NCI-H1417 treated with DMSO at 0.1 percent for 48 hours (cell line): Measurements from ENCODE around the gene CCR5AS.
"Not testable (repeated sequence)": the region's sequence is repeated elsewhere in the genome, so short reads cannot be mapped to it uniquely, and the experiment has no call there.

Source experiments
- DNase-seq: peaks from one replicate; lab custom pipeline; 2025; lab: John Stamatoyannopoulos, UW

The CCR5AS gene

DNA sequence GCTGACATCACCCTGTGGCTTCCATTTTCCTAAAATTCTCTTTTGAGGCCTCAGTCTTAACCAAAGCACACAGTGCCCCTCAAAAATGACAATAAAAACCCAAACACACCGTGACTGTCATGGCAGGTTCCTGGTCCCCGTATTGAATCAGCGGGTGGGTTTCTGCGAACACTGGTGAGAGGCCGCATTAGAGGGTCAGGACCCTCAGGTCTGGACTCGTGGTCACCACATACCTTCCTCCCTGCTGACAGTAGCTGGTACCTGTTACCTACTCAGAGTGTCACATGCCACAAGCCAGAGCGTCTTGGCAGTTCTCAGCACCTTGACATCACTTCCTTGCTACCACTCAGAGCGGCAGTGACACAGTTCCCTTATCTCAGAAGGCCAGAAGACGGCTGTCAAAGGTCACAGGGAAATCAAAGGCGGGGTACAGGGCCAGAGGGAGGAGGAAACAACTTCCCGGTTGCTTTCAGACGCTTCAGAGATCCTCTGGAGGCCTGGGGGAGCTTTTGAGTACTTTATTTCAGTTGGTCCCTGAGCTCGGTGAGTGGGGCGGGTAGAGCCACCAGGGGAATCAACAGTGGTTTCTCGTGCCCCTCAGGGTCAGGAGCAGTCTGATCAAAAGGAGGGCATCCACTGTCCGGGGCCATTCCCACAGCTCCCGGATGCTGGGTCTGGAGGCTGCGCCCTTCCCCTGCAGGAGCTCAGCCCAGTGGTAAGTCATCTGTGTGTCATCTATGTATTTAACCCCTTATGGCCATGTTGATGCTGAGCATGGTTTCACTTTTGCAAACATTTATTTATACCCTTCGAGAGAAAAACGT lies at the start of gene CCR5AS, which contains the start of gene CCRL2:
Gene CCR5AS (minus strand): TSS at position 279 of the 824 bp plus-strand sequence.
Gene CCRL2 (plus strand): TSS at position 472 of the 824 bp plus-strand sequence. CDS start 821 bp downstream, outside the sequence.
- no peak for DNase-seq

DNA sequence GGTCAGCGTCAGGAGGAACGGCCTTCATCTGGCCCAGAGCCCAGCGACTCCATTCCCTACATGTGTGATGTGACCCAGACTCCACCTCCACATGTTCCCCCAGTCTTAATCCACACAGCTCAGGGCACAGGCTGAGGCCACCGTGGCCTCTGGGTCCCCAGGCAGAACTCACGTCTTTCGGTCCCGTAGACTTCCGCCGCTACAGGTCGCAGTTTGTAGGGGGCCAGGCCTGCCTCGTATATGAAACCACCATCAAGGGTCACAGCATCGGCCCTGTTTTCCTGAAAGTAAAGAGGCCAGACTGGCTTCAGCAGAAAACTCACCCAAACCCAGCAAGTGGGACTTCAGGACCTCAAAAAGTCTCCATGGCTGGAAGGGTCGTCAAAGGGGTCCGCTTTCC lies 49.3 kb upstream of the CCR5AS start:
- DNase-seq: no peak

DNA sequence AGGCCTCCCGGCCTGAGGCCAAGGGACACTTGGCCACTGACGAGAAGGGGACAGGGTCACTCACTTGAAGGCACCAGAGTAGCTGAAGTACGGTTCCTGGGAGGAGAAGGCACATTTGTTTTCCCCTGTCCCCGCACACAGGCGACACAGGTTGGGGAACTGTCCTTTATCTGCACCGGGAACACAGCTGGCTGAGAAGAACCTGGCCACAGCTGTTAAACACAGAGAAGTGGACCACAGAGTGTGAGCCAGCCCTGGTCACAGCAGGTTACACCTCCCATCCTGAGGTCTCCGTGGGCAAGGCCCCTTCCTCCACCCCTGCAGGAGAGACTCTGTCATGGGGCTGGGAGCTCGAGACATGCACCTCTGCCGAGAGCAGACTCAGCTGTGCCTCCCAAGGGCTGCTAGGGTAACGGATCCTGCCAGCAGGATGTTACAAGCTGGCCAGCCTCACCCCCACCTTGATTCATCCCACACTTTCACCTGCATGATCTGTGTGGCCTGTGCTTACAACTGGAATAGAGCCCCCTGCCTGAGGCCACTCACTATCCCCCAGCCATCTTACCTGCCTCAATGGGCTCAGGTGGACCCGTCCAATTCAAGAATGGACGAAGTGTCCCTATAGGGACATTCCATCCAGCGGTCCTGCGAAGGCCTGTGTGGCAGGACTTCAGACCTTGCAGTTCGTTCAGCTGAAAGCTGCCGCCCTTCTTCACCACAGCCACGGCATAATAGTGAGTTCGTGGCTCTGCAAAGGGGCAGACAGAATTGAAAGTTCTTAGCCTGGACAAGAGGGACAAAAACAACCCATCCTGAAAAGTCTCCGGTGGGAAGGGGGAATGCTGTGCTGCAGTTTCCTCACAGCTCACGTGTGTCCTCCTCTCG lies 48.6 kb upstream of the CCR5AS start:
- DNase-seq: no peak

DNA sequence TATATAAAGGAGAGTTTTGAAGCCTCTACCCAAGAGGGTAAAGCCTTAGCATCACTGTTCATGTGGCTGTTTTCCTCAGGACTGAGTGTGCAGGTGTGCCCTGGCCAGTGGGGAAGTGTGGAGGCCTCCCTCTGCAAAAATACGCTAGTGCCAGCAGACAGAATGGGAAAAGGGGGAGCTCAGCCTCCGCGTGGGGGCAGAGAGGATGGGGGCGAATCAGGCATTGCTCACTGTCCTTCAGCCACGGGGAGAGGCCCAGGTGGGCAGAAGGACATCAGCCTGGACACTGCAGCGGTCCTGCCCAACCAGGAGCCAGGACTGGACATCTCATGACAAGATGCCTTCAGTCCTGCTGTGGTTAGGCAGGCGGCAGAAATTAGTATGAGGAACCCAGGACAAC lies 47.7 kb upstream of the CCR5AS start:
- no peak for DNase-seq

DNA sequence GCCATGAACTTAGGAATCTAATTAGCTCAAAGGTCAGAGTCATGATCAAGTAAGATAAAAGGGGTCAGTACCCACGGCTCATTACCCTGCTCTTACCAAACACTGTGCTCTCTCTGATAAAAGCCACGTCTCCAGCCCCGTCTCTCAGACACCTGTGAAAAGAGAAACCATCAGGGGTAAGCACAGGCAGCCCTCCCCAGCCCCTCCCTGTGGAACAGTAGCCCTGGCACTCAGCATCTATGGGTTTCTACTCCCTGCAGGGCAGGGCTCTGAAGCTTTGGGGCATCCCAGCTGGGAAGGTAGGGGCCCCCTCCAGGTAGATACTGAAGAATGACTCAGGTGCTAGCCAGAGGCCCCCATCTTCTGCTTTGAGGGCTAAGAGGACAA lies 47.3 kb upstream of the CCR5AS start:
- DNase-seq: no peak

DNA sequence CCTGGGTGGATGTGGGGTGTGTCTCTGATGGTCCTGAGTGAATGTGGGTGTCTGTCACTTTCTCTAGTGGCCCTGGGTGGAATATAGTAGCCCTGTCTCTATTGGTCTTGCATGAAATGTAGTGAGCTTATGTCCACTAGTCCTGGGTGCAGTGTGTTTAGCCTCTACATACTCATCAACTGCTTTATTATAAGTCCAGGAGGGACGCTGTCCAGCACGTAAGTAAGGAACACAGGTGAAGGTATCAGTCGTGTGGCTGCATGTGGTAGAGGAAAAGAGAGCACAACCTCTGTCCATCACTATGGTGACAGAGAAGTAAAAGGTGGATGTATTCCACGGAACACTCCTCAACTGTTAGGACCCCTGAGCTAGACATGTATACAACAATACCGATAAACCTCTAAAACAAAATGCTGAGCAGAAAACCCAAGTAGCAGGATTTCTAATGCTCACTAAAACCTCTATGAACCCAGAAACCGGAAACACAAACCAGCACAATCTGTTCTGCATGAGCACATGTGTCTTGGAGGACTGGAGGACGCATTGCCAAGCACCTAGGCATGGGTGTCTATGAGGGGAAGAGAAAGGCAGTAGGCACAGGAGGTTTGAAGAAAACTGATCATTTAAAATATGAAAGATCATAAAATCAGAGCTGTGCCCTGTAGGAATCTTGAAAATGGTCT lies 46.8 kb upstream of the CCR5AS start:
- no peak for DNase-seq

DNA sequence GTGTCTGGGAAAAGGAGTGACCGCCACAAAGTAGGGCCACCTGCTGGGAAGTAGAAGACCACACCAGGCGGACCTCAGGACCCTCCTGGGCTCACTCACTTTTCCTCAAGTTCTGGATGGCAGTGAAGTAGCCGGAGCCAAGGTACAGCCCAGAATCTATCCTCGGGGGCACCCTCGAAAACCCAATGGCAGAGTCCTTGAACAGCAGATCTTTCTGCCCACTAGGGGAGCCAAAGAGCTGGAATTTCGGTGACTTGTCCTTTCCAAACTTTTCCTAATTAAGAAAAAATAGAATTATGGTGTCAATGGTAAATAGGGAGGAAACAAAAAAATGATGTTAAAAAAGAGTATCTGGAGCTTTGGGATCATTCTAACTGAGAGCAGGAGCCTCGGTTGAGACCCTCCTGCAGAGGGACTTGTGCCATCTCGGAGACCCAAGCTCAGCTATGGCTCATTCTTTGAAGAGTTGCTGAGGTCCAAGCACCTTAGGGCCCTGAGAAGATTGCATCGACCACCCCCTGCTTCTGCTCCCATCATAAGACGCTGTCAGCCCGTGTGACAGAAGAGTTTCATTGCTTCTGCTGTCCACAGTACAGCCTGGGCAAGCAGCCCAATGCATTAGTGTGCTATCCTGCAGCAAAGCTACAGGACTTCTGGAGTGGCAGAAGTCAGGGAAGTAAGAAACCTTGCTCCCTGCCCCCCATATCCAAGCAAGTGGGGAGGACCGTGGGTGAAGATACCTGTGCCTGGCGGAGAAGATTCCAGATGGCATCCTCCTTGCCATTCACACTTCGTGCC lies 43.1 kb upstream of the CCR5AS start:
- no peak for DNase-seq

DNA sequence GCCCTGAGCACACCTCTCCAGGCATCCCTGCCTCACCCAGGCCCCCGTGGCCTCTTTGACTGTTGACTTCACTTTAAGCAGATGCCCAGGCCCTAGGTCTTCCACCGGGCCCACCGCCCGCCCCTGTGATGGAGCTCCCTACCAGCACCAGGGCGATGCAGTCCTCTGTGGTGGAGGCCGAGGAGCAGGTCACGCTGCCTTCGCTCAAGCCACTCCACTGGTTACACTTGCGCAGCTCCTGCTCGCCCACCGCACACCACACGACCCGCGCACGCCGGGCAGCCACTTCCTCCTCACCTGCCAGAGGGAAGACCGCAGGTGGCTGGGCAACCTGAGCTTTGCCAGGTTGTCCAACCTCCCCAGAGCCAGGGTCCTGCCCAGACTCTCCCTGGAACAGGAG lies 41.9 kb upstream of the CCR5AS start:
- DNase-seq: no peak

DNA sequence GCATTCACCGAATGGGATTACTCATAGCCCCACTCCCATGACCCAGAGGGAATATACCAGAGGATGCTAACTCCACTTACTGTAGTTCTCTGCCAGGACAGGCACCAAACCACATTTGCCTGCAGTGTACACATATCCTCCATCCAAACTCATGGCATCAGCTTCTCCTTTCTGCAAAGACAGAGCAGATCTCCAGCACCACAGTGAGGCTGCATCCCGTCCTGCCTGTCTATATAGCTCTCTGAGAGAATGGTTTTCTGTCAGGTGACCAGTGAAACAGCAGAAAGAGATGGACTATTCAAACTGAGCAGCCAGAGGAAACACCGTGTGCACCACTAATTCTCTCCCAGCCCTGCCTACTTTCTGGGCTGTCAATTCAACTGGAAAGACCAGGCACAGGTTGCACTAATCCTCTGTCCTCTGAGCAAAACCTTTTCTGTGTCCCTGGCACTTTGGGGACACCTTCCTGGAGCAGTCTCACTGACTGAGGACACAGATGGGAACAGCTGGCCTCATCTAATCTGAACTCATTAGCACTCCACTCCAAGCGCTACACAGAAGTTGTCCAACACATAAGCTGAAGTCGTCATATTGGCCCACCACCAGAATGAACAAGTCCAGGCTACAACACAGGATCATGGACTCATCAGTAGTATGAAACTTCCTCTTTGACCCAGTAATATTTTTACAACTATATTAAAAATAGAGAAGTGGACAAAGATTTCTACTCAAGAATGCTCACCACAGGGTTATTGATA lies 40.5 kb upstream of the CCR5AS start:
- DNase-seq: no peak

DNA sequence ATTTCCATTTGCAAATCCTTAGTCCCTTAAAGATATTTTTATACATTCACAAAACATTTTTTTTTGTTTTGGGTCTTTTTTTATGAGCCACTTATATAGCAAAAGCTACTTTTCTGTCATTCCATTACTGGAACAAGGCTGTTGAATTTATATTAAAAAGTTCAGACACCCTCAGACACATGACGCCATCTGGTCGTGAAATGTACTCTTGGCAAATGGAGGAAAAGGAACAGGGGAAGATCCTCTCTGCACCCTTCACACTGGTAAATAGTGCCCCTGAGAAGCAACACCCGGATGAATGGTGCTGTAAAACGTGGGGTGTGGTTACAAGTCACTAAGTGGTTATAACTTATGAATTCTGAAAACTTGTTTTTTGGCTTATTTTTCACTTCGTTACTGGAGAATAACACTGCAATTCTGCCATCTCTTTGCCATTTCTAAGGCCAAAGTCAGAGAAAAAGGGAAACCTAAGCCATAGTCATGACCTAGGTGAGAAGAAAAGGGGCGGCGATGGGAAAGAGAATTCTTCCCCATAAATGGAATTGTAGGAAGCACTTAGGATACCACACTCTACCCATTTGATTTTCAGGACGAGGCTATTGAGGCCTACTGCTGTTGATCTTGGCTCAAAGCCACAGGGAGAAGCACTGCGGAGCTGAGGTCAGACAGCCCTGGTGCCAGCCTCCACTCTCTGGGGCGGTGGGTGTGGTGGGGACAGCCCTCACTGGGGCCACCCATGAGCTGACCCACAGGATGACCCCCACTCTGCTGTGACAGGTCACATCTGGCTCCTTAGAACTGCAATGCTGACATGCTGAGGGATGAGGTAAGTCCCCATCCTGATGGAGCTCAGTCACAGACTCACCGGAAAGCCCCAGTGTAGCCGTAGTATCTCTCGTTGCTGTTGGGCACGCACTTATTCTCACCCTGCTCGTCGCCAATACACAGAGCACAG lies 36.0 kb upstream of the CCR5AS start:
- no peak for DNase-seq

DNA sequence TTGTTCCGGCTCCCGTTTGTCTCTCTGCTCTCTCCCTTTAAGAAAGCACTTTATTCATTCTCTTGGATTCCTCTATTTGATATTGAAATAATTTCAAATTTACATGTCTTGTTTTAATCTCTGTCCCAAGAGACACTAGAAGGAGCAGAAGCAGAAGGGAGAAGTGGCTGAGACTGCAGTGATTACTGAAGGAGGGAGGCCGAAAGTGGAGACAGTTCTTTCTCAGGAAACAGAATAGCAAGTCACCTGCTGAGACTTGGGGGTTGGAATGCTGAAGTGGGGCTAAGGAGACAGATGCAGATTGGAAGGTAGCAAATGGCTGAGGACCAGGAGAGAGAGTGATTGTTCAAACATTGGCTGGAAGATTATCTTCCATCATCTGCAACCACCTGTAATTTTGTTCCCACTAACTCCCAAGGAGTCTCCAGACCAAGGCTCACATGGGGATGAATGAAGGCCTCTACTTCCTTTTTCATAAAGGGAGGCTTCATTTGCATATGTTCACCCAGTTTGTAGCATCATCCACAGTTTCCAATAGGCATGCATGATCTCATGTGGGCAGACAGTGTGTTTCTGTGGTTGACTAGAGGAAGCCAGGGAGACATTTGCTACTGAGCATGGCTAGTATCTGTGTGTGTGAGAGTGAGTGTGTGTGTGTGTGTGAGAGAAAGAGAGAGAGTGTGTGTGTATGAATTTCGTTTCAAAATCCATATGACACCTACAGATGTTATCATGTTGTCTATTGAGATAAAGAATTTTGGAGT lies 33.8 kb upstream of the CCR5AS start:
- no peak for DNase-seq

DNA sequence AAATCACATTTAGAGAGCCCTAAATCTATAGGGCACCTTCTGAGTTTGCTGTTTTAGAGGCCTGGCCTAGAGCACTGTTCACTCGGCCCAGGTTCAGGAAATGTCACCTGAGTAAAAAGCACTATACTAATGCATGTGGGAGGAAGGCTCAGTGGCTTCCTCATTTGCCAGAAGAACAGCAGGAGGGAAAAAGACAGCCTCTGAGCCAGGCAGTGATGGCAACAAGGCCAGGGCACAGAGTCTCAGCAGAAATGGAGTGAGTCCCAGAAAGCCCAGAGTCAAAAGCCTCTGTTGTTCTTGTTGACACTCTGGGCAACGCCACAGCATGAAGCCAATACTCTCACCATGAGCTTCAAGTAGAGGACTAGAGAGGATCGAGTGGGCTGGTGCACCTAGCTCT lies 32.0 kb upstream of the CCR5AS start:
- DNase-seq: no peak

DNA sequence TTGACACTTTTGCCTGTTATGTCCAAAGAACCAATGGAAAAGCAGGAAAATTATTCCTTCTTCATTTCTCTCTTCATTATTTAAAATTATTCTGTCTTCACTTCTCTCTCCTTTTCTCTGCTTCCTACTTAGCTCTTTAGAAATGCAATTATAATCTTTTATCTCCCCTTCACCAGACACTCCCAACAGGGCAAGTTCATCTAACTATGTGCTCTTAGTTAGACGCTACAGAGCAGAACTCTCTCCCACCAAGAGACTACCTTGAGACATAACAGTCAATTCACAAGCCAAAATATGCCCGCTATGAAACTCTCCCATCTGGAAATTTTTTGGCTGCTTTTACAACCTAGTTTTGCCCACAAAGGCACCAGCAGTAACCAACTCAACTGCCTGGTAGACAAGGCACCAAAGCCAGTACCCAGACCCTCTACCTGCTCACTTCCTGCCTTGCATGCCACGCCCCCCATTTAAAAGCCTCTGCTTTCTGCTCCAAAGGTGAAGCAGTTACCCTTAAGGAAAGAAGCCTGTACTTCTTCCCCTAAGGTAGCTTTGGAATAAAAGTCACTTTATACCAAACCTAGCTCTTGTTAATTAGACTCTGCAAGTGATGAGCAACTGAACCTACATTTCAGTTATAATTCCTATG lies 28.3 kb upstream of the CCR5AS start:
- no peak for DNase-seq

DNA sequence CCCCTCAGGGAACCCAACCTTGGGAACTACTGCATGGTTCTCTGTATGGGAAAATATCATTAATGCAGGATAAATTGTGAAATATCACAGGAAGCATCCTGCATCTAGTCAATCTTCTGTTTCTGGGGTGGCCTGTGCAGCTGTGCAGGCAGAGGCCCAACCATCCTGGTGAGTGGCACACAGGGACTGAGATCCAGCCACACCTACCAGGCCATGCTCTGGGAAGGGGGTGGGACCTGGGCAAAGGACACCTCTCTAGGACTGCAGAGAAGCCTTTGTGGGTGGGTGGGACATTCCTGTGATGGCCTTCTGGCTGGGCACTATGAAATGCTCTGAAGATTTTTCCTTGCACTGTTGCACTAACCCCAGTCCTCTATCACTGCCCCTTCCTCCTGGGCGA lies 27.0 kb upstream of the CCR5AS start:
- no peak for DNase-seq

DNA sequence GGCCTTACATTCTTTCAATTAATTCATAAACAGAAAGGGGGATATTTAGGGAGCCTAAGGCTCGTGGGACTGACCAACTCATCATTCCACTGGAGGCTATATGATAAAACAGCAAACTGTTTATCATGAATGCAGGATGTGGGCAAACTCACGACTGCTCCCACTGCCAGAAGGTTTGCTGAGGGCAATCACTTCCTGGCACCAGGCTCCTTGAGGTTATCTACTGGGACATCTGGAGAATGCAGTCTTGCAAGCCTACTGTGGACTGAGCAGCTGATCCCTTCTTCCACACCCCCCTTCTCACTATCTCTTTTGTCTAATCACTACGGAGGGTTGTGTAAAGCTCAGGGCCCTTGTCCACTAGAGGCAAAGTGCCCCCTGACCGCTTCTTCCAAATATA lies 26.3 kb upstream of the CCR5AS start:
- DNase-seq: not testable (repeated sequence)

DNA sequence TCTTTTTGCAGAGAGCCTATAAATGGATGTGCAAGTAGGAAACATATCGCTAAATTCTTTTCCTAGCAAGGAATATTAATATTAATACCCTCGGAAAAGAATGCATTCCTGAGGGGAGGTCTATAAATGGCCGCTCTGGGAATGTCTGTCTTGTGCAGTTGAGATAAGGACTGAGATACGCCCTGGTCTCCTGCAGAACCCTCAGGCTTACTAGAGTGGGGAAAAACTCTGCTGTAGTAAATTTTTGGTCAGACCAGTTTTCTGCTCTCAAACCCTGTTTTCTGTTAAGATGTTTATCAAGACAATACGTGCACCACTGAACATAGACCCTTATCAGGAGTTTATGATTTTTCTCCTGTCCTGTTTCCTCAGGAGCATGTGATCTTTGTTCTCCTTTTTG lies 25.0 kb upstream of the CCR5AS start:
- not testable (repeated sequence) for DNase-seq

DNA sequence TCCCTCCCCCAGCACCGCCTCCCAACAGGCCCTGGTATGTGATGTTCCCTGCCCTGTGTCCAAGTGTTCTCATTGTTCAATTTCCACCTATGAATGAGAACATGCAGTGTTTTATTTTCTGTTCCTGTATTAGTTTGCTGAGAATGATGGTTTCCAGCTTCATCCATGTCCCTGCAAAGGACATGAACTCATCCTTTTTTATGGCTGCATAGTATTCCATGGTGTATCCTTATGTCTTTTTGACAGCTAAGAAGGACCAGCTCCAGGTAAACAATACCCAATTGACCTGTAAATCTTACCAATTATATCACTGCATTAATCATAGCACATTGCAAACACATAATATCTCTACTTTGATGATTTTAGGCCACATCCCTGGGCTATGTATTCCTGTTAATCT lies 24.0 kb upstream of the CCR5AS start:
- DNase-seq: not testable (repeated sequence)

DNA sequence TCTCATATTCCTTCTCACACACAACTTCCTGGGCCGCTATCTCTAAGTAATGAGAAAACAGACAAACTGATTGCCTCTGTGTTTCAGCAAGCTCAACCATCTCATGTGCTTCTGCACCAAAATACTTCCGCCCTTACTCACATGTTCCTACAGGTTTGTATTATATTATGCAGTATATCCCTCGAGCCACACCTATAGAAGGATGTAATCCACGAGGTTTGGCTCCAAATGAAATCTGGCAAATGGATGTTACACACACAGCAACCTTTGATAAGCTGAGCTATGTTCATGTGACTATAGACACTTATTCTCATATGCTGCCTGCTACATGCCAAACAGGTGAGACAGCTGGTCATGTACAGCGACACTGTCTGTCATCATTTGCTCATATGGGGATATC lies 22.8 kb upstream of the CCR5AS start:
- no peak for DNase-seq
